Right lobe of liver (tissue), 4 donors: Measurements from ENCODE around the gene ATXN1.

Experiments used
- CTCF ChIP-seq, 4 donors: fragments of 200-600 bp in 3 of 4; fragments of 450-650 bp in 1 of 4; IDR thresholded peaks; one replicate each; pipeline versions ENCODE4 v1.5.1 to v1.8.0; 2016 to 2022; ENCODE audit warnings: antibody characterized with exemption in 4 of 4, mild to moderate bottlenecking in 2 of 4
- POLR2A ChIP-seq: fragments of 450-650 bp; IDR thresholded peaks from one replicate; pipeline ENCODE4 v1.6.1; 2017; ENCODE audit warnings: antibody characterized with exemption, mild to moderate bottlenecking
- donor health status: DM: no; HTN: no; CAD: no.
- donor health status: DM: no; HTN: no; CAD: no.
- donor health status: DM: no; HTN: yes; CAD: no.

GRCh38 chr6:16665182-16665581 is 96.1 kb downstream of the ATXN1 start:
- TF ChIP-seq CTCF (IDR thresholded peaks at IDR 0.05) (no peak), POLR2A (no peak)
